CD4-positive, alpha-beta T cell treated with Interleukin-17A for 1 hour (primary cell): ENCODE results near the gene AOPEP.
"Not testable (repeated sequence)": the region's sequence is repeated elsewhere in the genome, so short reads cannot be mapped to it uniquely, and the experiment has no call there.

ENCODE experiments used
- DNase-seq: peaks from one replicate; pipeline ENCODE4 v3.0.0-alpha.2; 2020

The AOPEP gene

DNA sequence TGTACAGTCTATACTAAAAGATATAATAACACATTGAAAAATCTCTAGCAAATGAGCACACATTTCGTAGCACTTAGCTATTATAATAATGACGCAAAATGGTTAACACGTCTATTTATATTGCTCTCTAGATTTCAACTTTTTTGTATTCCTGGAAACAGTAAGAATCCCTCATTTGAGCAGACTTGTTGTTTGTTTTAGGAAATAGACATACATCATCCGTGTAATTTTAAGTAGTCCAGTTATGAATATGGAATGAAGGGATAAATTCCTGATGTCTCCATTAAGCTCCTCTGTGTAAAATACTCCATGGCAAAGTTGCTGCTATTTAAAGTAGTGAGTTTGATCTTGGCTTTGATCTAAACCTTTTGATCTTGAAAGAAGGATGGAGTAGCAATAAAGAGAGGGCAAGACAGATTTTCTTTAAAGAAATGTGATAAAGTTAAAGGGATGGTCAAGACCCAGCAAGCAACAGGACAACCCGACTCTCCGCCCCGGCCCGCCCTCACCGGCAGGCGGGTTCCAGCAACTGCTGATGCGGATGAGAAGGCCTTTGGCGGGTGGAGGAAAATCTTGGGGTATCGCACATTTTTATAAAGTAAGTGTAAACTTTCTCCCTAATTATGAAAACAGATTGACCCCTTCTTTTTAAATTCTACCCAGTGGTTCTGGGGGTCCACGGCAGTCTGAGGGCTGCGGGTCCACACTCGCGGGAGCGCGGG lies 277.4 kb downstream of the AOPEP start:
- DNase-seq = no peak

DNA sequence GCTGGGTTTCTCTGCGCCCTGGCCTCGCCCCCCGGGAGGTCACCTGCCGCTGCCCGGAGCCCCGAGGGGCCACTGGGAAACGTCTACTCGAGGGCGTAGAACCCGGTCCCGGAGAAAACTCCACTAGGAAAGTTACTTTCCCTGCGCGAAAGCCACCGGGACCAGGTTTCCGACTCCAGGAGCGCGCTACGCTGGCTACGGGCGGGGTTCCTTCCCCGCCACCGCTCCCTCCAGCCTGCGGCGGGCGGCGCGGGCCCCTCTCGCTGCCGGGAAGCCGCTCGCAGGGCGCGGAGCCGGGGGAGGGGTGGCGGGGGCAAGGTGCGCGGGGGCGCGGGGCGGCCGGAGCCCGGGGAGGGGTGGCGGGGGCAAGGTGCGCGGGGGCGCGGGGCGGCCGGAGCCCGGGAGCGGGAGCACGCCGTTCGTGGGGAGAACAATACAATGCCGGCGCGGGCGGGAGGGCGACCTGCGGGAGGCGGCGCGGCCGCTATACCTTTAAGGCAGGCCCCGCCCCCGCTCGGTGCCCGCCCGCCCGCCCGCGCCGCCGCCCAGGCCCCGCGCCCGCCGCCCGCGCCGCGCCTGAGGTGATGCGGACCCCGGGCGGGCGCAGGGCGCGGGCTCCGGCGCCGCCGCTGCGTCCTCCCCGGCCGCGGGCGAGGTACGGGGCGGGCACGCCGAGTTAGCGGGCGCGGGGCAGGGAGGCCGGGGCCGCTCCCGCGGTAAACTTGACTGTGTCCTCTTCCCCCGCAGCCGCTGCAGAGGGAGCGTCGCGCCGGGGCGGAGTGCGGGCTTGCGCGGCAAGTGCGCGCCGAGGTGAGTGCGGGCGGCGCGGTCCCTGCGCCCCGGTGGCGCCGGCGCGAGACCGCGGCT lies 278.1 kb downstream of the AOPEP start:
- DNase-seq = peak; percentile 10

DNA sequence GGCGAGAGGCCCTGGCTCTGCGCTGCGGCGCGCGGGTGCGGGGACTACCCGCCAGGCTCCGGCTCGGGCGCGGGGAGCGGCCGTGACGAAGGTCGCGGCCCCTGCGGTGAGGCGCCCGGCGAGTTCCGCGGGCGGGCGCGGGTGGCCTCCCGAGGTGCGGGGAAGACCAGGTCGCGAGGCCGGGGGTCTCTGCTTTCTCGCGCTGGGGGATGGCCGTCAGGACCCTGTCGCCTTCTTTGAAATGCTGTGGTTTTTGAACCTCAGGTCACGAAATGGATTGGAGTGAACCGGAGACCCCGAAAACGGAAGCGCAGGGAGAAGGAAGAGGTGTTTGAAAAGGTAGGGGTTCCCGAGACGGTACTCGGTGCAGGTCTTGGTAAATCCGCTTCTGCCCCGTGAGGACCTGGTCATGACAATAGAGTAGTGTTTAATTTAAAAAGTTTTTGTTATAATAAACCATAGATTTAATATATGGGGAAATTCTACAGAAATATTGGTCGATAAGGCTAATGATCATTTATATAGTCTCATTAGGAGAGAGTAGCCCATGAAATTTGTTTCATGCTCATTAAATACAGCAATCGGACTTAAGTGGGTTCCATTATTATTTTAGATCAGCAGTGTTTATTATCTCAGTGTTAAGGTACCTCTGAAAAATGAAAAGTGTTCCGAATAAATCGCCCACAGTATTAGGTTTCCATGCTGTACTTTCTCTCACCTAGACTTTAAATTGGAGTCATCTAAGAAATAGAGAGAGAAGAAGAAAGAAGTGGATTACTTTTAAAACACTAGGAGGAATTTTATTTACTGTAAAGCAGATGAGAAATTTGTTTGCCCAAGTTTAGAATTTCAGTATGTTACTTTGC lies 279.0 kb downstream of the AOPEP start:
- DNase-seq = no peak

DNA sequence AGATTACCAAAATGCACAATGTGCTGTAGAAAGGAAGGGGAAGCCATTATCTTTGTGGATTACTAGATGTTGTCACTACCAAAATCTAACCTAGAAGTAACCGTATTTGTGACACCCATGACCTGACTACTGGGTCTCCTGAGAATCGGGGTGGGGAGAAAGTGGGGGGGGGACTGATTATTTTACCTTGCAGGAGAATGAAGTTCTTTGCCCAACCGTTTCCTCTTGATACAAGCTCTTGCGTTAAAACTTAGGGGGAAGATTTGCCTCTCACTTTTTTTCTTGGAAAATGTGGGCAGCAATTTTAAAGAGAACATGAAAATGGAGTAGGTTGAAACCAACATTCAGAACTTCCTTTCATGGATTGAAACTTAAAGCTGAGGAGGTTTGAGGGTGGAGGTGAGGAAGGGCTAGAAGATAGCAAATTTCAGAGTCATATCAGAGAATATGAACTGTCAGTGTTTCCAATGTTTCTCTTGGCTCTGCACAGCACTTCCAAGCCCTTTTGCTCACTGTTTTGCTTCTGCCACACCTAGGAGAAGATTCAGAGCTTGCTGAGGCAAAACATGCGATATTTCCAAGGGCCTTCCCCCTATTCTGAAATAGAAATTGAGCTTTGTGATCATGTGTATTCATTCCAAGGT lies 280.8 kb downstream of the AOPEP start:
- DNase-seq = no peak

DNA sequence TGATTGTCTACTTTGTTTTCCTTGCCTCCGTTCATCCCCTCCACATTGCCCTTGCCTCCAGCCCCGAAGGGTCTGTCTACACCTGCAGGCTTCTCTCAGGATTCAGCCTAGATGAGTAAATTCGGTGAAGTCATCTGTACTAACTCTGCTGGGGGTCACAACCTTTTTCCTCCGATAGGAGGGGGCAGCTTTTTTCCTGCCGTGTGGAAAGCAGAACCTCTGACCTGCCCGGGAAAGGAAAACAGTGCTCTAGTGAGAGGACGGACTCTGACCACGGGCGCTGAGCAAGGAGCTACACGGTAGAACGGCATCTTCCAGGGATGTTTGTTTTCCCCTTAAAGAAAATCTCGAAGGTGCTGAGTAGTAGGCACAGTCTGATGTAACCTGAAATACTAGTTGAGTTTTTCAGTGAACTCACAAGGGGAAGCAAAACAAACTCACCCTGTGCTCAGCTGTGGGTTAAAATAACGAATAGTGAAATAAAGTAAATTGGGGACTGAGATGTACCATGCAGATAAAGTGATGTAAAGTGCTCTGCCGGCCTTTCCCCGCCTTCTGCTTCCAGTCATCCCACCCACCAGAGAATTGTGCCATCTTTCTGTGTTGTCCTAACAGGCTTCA lies 281.8 kb downstream of the AOPEP start:
- no peak for DNase-seq

DNA sequence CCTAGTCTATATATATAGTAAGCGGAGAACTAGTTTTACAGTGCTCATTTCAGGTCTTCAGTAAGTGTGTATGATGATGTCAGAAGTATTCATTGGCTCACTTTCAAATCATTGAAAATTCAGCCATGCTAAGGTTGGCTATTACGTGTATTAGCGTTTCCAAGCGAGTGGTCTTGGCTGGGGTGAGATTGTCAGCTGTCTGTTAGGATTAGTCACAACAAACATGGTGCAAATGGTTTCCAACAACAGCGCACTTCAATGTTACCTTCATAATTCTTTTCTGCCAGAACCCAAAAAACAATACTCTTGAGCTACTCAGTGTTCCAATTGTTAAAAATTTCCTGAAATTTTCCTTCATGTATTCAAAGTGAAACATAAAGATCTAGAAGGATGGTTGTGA lies 283.0 kb downstream of the AOPEP start:
- DNase-seq = no peak

DNA sequence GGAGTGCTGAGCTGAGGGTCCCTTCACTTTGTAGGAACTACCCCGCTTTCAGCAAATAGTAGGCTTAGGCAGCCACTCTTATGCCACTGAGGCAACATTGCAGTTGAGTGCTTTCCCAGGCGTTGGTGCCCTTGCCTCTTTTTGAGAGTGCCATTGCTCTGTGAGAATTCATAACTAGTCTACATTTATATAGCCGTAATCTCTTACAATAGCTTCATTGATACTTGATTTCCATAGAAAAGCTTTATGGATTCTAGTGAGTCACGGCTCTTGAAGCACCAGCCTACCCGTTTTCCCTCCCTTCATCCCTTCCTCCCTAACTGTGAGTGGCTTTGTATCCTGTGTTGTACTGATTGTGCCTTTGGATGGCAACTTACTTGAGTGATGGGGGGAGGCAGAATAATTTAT lies 283.9 kb downstream of the AOPEP start:
- DNase-seq = no peak

DNA sequence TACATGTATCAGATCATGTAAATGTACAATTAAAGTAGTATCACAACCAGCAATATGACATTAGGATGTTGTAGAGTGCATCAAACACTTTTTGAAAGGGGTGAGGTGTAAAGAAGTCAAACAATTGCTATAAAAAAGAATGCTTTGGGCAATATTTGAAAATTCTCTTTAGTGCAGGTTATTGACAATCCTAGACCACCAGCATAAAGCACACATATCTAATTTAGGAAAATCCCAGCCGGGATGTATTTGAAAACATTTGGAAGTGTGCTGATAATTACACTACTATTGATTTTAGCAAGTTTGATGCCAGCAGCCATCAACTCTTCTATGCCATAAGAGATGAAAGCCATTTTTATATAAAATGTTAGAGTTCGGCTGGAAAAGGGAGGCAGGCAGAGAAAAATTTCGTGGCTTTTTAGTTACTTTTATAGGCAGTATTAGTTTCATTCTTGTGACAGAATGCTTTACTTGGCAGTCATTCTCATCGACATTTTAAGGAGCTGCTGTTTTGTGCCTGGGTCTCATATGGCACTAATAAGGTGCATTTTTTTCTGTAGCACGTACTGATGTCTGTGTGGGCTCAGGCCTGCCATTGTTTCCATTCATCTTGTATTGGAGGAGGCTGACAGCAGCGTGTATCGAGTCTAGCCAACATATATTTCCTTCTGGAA lies 285.7 kb downstream of the AOPEP start:
- no peak for DNase-seq

DNA sequence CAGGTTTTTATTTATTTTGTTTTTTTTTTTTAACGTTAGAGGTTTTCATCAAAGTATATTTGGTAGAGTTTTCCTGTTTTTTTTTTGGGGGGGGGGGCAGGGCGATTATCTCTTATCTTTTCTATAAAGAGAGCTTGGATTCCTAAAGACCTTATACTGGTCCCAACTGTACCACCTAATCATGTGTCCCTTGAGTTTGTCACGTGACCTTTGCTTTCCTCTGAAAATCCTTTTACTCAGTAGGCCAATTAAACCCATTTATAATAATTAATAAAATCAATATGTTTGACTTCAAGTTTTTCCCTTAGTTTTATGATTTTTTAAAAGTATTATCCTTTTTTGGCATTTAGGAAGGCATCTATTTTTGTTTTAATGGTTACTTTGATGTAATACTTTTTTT lies 286.4 kb downstream of the AOPEP start:
- no peak for DNase-seq

DNA sequence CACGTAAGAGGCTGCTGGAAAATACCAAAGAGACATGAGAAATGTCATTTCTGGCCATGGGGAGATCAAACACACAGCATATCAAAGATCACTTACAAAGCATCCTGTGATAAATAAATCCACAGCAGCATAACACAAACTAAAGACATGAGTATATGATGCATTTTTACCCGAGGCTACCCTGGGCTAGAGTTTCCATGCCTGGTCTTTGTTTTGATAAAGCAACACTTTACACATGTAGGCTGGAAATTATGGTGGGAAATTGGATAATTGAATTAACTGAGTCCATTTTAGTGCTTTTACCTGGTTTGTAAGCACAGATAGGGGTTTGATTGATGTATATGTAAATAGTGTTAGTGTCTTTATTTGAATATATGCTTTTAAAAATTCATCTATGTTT lies 288.4 kb downstream of the AOPEP start:
- no peak for DNase-seq

DNA sequence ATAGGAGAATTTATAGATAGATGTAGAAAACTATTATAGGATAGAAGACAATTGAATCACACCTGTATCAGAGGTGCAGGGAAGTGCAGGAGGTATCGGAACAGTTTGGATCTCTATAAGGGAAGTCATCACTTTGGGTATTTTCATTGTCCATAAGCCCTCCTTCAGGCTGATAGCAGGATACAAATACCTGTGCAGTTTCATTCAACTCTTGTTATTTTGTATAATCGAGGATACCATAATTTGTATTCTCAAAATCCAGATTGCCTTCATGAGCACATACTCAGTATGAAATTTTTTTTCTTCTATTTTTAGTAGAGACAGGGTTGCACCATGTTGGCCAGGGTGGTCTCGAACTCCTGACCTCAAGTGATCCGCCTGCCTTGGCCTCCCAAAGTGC lies 289.1 kb downstream of the AOPEP start:
- no peak for DNase-seq

DNA sequence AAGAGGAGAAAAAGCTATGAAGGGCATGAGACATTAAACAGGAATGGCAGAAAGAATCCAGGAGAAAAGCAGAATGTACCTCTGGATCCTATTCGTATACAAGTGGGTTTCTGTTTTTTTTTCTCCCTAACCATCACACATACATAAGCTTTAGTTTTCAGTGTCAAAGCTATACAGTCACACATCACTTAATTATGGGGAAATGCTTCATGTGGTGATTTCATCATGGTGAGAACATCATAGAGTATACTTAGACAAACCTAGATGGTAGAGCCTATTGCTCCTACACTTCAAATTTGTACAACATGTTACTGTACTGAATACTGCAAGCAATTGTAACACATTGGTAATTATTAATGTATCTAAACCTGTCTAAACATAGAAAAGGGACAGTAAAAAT lies 290.6 kb downstream of the AOPEP start:
- DNase-seq = no peak

DNA sequence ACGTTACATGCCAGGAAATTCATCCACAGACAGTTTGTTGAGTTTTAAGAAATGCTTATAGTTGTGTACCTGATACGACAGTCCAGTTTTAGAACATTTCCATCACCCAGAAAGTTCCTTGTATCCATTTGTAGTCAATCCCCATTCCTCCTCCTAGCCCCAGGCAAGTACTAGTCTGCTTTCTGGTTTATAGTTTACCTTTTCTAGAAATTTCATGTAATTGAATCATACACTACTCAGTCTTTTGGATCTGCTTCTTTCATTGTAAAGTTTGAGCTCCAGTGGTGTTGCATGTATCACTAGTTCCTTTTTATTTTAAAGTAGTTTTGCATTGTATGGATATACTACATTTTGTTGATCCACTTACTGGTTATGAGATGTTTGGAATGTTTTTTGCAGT lies 291.2 kb downstream of the AOPEP start:
- DNase-seq = no peak

DNA sequence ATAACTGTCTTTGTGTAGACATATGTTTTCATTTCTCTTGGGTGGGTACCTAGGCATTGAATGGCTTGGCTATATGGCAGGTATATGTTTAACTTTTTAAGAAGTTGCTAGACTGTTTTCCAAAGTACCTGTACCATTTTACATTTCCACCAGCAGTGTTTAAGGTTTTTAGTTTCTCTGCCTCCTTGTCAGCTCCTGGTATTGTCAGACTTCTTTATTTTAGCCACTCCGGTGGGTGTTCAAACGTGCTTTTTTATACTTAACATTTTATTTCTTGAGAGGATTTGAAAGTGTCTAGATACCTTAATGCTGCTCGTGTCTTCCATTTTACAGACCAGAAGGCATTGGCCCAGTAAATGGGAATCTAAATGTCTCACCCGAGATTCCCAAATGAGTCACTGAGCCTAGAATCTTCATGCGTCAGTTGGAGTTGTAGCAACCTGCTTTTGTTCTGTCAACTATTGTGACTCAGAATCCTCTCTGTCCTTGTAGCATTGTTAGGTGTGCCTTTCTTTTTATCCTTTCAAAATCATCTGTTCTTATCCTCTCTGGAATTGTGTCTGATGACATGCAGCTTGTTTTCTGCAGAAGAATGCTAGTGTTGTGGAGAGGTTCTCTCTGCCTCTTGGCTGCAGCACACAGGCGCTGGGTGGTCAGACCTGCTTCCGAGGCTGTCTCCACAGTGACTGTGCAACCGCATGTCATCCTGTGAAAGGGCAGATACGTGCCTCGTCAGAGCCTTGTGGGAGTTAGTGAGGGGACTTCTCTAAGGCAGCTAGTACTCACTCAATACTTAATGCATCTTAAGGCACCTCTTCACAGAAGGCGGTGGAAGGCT lies 291.8 kb downstream of the AOPEP start:
- DNase-seq = no peak

DNA sequence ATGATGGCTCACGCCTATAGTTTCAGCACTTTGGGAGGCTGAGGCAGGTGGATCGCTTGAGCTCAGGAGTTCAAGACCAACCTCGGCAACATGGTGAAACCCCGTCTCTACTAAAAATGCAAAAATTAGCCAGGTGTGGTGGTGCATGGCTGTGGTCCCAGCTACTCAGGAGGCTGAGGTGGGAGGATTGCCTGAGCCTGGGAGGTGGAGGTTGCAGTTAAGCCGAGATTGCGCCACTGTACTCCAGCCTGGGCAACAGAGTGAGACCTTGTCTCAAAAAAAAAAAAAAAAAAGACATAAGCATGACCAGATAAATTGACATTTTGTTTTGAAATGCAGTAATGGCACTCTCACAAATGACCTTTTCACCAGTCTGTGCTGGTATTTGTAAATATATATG lies 294.1 kb downstream of the AOPEP start:
- DNase-seq = not testable (repeated sequence)

DNA sequence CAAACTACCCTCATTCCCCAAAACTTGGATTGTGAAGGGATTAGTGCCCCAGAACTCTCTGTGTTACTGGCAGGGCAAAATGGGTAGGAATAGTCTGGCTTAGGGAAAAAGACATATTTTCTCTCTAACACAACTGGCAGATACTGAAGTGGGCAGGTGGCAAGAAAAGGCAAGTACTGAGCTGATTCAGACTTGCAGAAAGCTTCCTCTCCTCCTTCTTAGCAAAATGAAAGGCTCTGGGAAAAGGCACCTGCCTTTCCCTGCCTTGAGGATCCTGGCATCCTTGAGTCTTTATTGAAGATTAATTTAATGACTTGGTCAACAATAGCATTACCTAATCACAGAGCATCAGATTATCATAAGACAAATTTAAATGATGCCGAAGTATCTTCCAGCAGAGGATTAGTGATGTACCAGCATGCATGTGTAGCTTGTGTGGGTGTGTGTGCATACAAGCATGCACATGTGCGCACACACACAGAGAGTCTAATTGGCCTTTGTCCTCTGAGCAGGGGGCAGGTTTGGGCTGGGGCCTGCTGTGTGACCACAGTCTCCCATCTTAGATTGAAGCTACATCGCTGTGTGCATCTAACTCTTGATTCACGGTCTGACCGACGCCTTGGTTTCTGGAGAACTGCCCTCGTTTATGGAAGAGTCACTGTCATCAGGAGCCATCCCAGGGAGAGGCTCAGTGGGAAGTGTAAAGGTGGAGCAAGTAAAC lies 294.8 kb downstream of the AOPEP start:
- no peak for DNase-seq

DNA sequence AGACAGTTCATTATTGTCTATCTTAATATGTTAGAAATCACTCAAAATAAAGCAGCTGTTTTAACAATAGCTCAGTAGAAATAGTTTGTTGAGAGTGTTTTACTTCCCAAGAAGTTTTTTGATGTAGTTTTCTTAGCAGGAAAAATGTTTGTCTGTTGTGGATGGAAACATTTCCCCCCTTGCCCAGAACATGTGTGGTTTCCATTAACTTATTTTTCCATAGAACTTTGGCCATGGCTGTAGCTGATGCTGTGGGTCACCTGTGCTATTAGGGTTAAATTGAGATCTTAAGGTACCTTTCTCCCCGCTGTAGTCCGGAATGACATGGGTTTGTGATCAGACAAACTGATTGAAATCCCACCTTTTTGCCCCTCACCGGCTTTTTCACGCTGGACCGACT lies 296.2 kb downstream of the AOPEP start:
- no peak for DNase-seq

DNA sequence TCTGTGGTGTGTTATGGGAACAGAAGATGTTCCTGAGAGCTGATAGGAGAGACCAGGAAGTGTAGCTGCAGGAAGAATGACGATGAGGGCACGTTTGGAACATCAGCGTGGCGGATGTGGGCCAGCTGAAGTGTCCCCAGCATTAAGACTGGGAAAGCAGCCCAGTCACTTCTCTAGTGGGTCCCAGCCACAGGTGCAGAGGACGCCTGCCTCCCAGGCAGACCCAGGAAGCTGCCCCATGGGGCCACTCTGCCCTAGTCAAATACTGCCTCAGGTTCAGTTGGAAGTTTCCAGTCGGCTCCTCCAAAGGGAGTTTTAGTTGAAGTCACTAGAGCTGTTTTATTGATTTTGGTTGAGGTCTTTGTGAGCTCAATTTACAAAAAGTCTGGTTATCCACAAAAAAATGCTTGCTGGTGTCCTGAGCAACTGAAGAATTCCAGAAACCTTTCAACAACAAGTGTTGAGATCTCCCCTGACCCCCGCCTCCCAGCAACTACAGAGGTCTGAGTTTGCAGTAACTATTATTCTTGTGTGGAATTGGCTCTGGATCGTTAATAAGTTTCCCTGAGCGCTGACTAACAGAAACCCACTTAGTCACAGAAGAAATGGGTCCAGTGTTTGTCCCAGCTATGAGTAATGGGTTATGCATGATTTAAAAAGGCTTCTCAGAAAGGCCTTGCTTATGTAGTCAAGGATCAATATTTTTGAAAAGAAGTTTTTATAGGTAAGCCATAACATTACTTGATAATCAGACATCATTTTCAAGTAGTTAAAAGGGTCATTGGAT lies 296.9 kb downstream of the AOPEP start:
- DNase-seq = no peak

DNA sequence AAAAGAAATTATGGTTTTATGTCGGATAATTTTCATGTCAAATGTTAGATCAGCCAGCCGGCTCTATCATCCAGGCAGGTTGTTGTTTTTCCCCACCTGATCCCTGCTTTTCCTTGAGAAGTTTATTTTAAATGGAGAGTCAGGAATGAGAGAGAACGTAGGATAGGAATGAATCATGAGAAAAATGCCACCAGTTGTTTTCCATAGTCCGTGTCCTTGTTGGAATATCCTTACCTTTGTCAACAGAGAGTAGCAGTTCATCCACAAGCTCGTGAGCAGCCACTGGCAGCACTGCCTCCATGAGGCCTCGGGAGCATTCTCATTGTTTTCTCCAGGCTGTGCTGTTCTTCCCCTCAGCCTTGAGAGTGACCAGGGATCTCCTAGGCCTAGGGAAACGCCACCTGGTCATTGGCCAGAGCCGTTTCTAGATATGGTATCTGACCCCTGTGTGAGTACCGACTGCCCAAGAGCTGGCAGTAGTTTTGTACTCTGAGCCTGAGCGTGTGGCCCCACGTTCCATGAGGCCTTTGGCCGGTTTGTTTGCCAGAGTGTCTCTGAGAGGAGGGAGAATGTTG lies 297.7 kb downstream of the AOPEP start:
- DNase-seq = no peak
